HG03520 (cell line): Measurements from ENCODE around the gene ERP29.
A peak's percentile ranks its signal among the peaks of the same experiment; 100 is the strongest.
"Not testable (repeated sequence)": the region's sequence is repeated elsewhere in the genome, so short reads cannot be mapped to it uniquely, and the experiment has no call there.

Source experiments
- ATAC-seq: cut with Tn5 transposase; IDR thresholded peaks from one replicate; pipeline ENCODE4 v1.9.1; 2021; ENCODE audit warnings: mild to moderate bottlenecking, moderate library complexity; ENCODE audit not compliant: unreplicated experiment

ERP29 gene

DNA sequence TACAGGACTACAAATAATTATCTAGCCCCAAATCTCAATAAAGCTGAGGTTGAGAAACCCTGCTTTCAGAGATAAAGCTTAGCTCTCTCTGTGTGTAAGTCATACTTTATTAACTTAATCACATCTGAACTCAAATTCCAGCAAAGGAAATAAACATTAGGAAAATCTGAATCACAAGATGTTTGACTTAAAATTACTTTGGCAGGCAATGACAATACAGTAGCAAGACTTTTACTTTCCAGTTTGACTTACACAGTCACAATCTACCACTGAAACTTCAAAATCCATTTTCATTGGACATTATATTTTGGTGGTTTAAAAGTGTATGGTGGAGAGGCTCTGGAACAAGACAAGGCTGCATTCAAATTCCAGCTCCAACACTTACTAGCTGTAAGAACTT lies 11.7 kb upstream of the ERP29 start:
- no peak for ATAC-seq

DNA sequence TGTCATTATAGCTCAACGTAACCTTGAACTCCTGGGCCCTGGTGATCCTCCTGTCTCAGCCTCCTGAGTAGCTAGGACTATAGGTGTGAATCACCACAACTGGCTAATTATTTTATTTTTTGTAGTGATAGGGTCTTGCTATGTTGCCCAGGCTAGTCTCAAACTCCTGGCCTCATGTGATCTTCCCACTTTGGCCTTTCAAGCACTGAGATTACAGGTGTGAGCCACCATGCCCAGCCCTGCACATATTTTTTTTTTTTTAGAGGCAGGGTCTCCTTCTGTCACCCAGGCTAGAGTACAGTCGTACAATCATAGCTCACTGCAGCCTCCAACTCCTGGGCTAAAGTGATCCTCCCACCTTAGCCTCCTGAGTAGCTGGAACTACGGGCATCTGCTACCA lies 9.2 kb upstream of the ERP29 start:
- no peak for ATAC-seq

DNA sequence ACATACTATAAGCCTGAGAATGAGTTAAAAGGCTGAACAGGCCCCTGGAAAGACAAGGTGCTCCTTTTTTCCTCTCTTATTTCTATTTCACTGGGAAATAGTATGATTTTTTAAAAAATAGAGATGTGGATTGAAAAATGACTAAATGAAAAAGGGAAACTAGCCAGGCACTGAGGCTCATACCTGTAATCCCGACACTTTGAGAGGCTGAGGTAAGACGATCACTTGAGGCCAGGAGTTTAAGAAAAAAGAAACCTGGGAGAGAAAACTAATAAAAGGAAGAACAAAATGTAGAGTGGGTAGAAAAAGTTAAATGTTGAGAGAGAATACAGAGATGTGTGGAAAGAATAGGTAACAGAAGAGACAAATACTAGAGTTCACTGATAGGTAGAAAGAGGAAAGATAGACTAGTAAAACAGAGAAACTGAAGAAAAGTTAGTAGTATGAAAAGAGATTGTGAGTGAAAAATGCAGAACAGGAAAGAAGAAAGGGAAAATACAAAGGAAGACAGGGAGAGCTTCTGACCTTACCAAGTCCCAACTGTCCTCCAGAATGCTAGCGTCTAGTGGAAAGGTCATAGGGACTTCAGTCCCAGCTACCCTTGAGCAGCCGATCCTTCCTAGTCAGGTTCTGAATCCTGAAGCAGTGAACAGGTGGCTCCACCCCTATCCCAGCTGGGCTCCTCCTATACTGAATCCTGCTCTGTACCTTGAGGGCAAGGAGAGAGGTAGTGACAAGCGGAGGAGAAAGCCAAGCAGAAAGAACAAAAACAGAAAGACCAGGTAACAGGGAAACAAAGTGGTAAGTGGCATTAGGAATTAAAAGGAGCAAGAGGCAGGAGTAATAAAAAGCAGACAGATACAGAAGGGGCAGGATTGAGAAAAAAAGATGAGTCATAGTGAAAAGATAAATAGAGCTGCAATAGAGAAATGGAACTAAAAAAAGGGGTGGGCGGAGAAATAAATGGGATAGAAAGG lies 7.5 kb upstream of the ERP29 start:
- ATAC-seq, result no peak

DNA sequence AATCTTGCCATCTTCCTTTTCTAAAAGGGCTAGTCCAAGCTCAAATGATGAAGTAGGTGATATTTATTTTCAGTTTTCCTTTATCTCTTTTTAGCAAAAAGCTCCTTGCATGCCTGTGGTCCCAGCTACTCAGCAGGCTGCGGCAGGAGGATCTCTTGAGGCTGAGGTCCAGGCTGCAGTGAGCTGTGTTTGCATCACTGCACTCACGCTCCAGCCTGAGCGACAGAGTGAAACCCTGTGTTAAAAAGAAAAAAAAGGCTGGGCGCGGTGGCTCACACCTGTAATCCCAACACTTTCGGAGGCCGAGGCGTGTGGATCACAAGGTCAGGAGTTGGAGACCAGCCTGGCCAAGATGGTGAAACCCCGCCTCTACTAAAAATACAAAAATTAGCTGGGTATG lies 5.3 kb upstream of the ERP29 start:
- ATAC-seq, result no peak

DNA sequence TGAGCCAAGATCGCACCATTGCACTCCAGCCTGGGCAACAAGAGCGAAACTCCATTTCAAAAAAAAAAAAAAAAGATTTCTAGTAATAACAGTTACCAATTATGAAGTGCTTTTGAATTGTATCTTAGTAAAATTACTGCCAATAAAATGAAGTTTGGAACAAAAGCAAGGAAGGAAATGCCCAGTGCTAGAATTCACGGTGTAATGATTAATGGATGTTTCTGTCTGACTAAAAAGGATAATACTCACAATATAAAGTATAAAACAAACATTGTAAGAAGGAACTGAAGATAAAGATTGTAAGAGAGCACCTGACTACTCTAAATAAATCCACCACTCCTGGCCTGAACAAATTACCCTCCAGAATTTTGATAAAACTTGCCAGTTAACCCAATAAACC lies 4.3 kb upstream of the ERP29 start:
- ATAC-seq, result no peak

DNA sequence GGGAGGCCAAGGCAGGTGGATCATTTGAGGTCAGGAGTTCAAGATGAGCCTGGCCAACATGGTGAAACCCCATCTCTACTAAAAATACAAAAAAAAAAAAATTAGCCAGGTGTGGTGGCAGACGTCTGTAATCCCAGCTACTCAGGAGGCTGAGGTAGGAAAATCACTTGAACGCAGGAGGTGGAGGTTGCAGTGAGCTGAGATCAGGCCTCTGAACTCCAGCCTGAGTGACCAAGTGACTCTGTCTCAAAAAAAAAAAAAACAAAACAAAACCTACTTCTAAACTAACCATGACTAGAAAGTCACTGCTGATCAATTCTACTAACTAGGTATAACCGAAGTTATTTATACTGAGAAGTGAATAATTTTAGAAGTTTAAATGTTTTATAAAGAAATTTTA lies 3.6 kb upstream of the ERP29 start:
- not testable (repeated sequence) for ATAC-seq

DNA sequence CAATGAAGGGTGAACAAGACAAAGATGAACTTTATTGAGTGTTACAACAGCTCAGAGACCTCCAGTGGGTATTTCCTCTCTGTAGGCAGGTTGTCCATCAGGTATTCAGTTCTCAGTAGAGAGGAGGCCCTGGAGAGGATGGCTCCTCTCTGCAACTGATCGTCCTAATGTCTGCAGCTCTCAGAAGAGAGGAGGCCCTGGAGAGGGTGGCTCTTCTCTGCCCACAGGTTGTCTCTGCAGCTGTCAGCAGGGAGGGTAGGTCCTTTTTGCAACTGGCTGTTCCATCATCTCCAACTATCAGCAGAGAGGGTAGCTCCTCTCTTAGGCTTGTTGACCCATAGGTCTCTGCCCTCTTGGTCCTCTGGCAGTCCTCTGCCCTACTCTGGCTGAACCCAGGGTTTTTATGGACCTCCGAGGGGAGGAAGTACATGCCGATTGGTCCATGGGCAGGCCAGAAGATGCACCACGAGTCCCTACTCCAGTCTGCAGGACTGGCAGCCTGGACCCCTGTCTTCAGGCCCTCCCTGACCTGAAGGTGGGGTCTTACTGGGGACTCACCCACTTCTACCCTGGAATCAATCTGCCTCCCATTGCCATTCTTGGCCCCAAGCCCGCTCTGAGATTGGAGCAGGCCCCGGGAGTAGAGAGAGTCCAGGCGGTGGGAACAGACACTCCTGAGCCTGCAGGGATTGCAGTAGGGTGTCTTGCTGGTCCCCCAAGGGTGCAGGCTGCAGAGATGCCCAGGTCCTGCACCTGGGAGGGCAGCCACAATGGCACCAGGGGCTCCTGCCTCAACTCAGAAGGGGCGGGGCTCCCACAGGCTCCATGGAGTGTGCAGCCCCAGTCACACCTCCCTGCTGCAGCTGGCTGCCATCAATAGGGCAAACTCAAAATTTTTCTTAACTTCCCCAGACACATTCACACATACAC lies 2.5 kb upstream of the ERP29 start:
- ATAC-seq, result no peak

DNA sequence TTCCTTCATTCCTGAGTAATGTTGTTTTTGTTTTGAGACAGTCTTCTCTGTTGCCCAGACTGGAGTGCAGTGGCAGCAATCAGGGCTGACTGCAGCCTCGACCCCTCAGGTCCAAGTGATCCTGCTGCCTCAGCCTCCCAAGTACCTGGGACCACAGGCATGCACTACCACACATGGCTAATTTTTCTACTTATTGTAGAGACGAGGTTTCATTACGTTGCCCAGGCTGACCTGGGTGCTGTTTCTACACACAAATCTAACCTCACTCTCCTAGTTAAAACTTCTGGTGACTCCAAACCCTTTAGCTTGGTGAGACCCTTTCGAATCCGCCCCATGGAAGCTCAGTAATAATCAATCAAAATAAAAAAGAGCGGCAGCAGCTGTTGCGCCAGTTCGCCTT lies 1.5 kb upstream of the ERP29 start:
- ATAC-seq, result no peak

DNA sequence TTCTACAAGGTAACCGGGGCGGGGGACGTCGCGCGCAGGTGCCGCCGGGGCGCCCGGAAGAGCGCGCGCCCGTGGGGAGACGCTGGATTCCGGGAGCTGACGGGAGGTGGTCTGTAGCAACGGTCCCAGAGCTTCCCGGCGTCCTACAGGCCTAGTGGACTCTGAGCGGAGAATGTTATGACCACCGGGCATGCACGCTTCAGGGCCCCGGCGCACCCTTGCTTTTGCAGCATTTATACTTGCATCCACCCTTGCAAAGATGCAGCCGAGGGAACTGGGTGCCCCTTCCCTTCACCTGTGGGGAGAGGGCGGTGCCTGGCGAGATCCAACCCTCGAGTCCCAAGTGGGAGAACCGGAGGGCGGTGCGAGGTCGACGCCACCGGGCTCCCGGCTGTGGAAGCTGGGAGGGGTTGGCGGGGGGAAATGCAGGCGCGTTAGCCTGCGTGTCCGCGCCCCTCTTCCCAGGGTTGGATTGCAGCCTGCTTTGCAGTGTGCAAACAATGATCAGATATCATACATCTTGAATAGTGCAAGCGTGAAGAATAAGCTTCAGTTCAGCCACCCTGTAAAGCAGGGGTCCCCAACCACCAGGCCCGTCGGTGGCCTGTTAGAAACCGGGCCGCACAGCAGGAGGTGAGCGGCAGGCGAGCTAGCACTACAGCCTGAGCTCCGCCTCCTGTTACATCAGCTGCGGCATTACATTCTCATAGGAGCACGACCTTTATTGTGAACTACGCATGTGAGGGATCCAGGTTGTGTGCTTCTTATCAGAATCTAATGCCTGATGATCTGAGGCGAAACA lies 576 bp downstream of the ERP29 start:
- ATAC-seq, result peak; percentile 23

DNA sequence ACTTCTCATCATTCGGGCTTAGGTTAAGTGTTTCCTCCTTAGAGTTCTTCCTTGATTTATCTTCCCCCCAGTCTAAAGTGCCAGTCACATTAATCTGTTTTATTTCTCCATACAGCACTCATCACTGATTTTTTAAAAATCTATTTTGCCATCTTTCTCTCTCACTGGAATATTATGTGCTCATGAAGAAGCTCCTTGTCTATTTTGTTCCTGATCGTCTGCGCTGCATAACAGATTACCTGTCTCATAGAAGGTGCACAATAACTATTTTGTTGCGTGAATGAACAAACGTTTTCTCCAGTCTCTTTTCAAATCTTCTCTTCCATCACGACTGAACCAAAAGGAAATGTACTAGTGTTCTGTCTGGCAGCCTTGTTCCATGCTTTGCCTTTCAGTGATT lies 2.7 kb downstream of the ERP29 start:
- no peak for ATAC-seq

DNA sequence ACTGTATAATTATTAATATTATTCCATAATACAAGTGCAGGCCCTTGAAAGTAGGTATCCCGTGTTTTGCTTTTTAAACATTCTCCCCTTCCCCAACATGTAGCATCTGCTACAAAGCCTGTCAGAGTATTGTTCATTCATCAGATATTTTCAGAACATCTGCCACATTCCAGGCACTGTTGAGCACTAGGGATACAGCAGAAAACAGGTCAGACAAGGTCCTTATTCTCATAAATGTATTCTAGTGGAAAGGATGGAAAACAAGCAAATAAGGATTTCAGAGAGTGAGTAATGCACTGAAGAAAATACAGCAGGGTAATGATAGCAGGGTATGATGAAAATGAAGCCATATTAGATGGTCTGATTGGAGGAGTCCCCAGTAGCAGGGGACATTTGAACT lies 3.8 kb downstream of the ERP29 start:
- no peak for ATAC-seq

DNA sequence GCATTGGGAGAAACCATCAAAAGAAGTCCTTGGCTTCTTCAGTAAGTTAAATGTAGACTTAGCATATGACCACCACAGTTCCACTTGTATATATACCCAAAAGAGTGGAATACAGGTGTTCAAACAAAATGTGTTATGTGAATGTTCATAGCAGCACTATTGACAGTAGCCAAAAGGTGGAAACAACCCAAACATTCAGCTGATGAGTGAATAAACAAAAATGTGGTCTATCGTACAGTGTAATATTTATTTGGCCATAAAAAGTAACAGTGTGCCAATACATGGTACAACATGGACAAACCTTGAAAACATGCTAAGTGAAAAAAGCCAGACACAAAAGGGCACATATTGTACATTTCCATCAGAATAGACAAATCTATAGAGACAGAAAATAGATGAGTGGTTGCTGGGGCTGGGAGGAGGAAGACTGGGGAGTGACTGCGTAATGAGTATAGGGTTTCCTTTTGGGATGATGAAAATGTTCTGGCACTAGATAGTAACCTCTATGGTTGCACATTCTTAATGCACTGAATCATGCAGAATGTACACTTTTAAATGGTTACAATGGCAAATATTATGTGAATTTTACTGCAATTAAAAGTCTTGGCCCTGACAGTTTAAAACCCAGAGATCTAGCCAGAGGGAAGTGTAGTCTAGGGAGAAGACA lies 5.5 kb downstream of the ERP29 start:
- ATAC-seq, result no peak

DNA sequence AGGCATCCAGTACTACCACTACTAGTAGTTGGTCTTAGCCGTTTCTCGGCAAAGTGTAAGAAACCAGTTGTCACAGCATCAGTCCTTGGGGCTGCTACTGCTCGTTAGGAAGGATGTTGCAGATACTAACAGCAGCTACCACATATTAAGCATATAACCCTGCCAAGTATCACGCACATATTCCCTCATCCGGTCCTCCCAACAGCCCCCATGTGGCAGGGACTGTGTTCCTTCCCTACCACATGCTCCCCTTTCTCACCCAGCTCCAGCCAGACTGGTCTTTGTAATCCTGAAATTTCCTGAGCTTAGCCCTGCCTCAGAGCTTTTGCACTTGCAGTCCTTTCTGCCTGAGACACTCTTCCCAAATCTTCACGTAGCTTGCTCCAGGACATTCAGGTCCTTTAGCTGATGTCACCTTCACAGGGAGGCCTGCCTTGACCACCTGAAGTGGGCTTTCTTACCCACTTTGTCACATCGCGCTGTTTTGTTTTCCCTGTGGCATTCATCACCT lies 7.8 kb downstream of the ERP29 start:
- ATAC-seq, result no peak

DNA sequence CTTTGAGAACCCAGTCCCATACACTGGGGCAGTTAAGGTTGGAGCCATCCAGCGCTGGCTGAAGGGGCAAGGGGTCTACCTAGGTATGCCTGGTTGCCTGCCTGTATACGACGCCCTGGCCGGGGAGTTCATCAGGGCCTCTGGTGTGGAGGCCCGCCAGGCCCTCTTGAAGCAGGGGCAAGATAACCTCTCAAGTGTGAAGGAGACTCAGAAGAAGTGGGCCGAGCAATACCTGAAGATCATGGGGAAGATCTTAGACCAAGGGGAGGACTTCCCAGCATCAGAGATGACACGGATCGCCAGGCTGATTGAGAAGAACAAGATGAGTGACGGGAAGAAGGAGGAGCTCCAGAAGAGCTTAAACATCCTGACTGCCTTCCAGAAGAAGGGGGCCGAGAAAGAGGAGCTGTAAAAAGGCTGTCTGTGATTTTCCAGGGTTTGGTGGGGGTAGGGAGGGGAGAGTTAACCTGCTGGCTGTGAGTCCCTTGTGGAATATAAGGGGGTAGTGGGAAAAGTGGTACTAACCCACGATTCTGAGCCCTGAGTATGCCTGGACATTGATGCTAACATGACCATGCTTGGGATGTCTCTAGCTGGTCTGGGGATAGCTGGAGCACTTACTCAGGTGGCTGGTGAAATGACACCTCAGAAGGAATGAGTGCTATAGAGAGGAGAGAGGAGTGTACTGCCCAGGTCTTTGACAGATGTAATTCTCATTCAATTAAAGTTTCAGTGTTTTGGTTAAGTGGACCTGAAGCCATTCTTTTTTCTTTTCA lies 9.2 kb downstream of the ERP29 start:
- ATAC-seq, result no peak

DNA sequence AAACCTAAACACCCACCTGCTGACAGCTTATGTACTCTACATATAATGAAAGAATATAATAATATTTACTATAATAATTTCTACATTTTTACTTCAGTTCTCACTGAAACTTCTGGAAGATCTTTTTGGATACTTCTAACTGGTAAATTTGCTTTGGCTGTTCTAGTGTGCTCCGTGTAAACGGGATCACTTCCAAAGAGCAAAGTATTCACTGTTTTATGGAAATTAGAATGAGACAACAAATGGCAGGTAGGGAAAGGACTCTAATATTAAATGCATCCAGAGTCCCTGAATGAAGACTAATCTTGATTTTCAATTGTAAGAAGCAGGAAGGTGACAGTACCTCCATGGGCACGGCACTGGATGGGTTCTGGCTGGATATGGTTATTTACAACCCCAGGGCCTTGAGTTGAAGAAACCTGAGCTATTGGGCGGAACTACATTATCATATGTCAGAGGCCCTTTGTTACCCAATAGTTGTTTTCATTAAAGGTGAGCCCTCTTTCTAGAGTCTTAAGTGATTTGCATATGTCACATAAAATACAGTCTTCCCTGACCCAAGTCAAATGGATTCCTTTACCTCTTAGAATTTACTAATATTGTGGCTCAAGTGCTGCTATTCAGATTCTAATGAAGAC lies 10.7 kb downstream of the ERP29 start:
- ATAC-seq, result no peak

DNA sequence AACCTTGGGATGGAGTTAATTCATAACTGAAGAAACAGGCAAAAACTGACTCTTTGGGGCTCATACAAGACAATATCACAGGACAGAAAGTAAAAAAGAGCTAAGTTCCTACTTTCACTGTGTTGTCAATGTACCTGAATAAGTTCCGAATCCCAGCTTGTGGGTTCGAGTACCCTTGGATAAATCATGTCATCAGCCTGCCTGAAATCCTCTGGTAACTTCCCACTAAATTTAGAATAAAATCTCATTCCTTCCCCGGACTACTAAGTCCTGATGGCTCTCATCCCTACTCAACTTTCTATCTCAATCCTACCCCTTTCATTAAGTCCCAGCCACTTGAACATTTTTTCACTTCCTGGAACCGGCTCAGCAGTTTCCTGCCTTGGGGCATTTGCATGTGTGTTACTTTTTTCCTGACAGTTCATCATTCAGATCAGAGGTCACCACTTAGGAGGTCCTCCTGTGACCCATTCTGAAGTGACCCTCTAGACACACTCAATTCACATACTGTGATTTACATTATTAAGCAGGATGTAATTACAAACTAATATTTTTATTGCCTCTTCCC lies 12.7 kb downstream of the ERP29 start:
- ATAC-seq, result no peak

DNA sequence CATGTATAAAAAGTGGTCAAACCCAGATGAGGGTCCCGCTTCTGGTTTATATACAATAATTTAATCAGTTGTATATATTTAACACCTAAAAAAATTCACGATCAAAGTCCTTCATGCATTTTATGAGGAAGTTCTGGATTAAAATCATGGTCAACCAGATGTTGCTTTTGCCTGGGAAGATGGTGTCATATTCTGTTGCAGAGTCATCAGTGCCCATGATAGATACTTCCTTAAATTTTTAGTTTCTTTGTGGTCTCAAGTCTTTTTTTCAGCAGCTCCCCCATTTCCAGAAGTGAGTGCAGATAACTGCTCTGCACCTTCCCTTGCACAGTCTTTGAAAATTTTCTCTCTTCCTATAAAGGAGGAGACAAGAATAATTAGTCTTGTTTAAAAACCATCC lies 16.1 kb downstream of the ERP29 start:
- no peak for ATAC-seq

DNA sequence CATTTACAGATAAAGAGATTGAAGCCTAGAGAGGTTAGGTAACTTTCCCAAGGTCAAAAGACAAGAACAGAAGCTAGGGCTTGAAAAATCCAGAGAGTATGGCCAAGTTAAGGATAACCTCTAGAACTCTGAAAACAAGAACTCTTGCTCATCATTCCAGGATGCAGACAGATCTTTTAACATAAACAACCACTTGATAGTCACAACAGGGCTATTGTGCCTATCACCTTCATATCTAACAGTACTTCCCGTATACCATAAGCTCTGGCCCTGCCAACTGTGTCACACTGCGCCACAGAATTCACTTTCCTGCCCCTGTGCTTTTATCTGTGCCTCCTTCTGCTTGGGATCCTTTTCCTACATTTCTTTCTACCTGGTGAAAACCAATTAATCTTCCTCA lies 18.2 kb downstream of the ERP29 start:
- ATAC-seq, result no peak

DNA sequence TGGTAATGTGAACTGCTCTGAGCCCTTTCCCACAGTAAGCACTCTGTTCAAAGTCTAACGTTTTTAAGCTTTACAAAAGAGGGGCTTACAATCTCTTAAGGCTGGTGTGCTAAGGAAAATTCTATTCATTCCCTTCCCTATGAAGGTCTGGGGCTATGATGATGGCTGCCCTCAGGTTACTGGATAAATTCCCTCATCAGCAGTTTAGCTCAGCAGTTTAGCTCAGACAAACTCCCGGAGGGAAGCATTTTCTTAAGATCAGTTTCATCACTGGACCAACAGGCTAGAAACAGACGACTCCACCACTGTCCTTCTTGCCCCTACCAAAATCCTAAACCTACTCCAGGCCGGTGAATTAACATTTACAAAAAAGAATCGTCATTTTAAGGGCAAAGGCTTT lies 19.1 kb downstream of the ERP29 start:
- no peak for ATAC-seq
